OCI-LY7 (cell line): Measurements from ENCODE around the gene GNB4. TPM values are rescaled to one million over a fixed set of nuclear protein-coding genes. Genes with fewer than 3 reads are reported as not detected.

Experiments used
- BruUV-seq: library from RNA; stranded (reverse); fragments of 400-500 nt; replicated peaks from 2 replicates; lab custom pipeline; 2021; lab: Mats Ljungman, UMichigan
- CTCF ChIA-PET: fragments of 300-600 bp; sonication (Branson Sonifier 250); formaldehyde crosslinking; loops from one replicate; lab custom pipeline; 2022; ENCODE audit warnings: antibody characterized with exemption; ENCODE audit not compliant: unreplicated experiment; lab: Charles Lee
- POLR2A ChIA-PET: fragments of 300-600 bp; sonication (Branson Sonifier 250); formaldehyde crosslinking; loops from one replicate; lab custom pipeline; 2022; ENCODE audit warnings: antibody characterized with exemption; lab: Charles Lee
- DNase-seq: peaks from one replicate; pipeline ENCODE4 v3.0.0-alpha.2; 2015; ENCODE audit warnings: low spot score
- H2AFZ ChIP-seq: fragments of 200-600 bp; sonication (generic), shearing (Covaris generic); 2 replicates; pipeline ENCODE4 v1.6.1; 2014; ENCODE audit warnings: mild to moderate bottlenecking, antibody characterized with exemption, low read length, moderate library complexity
- H3K27ac ChIP-seq: fragments of 200-600 bp; sonication (generic); 2 replicates; pipeline ENCODE4 v1.5.1; 2014; ENCODE audit warnings: mixed run types, low read depth, mild to moderate bottlenecking, moderate library complexity, low read length, inconsistent platforms; ENCODE audit not compliant: poor library complexity, severe bottlenecking
- H3K36me3 ChIP-seq: fragments of 200-600 bp; sonication (generic); 2 replicates; pipeline ENCODE4 v1.6.1; 2014; ENCODE audit warnings: mild to moderate bottlenecking, antibody characterized with exemption, low read length, moderate library complexity, mixed read lengths; ENCODE audit not compliant: insufficient read depth
- H3K4me1 ChIP-seq: fragments of 200-600 bp; sonication (generic); 2 replicates; pipeline ENCODE4 v1.5.1; 2014; ENCODE audit warnings: mild to moderate bottlenecking, low read length; ENCODE audit not compliant: insufficient read depth, poor library complexity, severe bottlenecking
- H3K4me2 ChIP-seq: fragments of 200-600 bp; sonication (generic); 2 replicates; pipeline ENCODE4 v1.6.1; 2014; ENCODE audit warnings: mild to moderate bottlenecking, low read length
- H3K4me3 ChIP-seq: fragments of 200-600 bp; sonication (generic); 2 replicates; pipeline ENCODE4 v1.5.1; 2014; ENCODE audit warnings: mild to moderate bottlenecking, low read depth, low read length; ENCODE audit not compliant: poor library complexity, severe bottlenecking
- H3K79me2 ChIP-seq: fragments of 200-600 bp; sonication (generic); 2 replicates; pipeline ENCODE4 v1.6.1; 2016; ENCODE audit warnings: low read depth, mild to moderate bottlenecking, low read length, moderate library complexity, mixed read lengths; ENCODE audit not compliant: insufficient read depth
- H3K9me2 ChIP-seq: fragments of 200-600 bp; sonication (generic); 2 replicates; pipeline ENCODE4 v1.6.1; 2016; ENCODE audit warnings: mild to moderate bottlenecking, low read length, mixed read lengths; ENCODE audit not compliant: insufficient read depth
- H3K9me3 ChIP-seq: fragments of 200-600 bp; sonication (generic); 2 replicates; pipeline ENCODE4 v1.6.1; 2014; ENCODE audit warnings: mild to moderate bottlenecking, mixed run types, low read length, mixed read lengths
- H4K20me1 ChIP-seq: fragments of 200-600 bp; sonication (generic); 2 replicates; pipeline ENCODE4 v1.6.1; 2014; ENCODE audit warnings: mild to moderate bottlenecking, antibody characterized with exemption, low read length, moderate library complexity, mixed read lengths; ENCODE audit not compliant: insufficient read depth
- CTCF ChIP-seq: fragments of 200-600 bp; sonication (generic); conservative IDR thresholded peaks from 2 replicates; pipeline ENCODE4 v1.5.1; 2014; ENCODE audit warnings: mild to moderate bottlenecking, antibody characterized with exemption, low read length, moderate library complexity, mixed read lengths
- EZH2phosphoT487 ChIP-seq: fragments of 200-600 bp; sonication (generic); IDR thresholded peaks from 2 replicates; pipeline ENCODE4 v1.6.1; 2018; ENCODE audit warnings: low read depth, borderline replicate concordance, mild to moderate bottlenecking, mixed run types, antibody characterized with exemption, low read length, moderate library complexity, mixed read lengths
- intact Hi-C: fragments of 100-400 bp; cut with micrococcal nuclease; formaldehyde crosslinking; loops from one replicate; pipeline ENCODE4 v1.10.0; 2022; ENCODE audit not compliant: unreplicated experiment
- total RNA-seq, 2 experiments: library from RNA; depleted of rRNA in 1 of 2; stranded (reverse); fragments of >200 nt in 1 of 2; shearing (Covaris generic) in 1 of 2; gene quantifications; 2 replicates each; pipeline ENCODE4 v1.2.3, GENCODE V29; 2014 to 2022

Gene GNB4
- total RNA-seq, 2 experiments from 2014 or later: 3.7 to 9.5 TPM

- H3K79me2 ChIP-seq: no peaks in the 10 kb centered on the region
- POLR2A ChIA-PET: interaction anchor here (0.7 to 1.2 kb wide), 6 partner anchors 10 to 279 kb away, joined by 3 to 4 read pairs (median 3); partner anchors contain the start of gene ACTL6A
These were observed 87.9 kb downstream of the GNB4 start for GRCh38 chr3:179363332-179363731.

GRCh38 chr3:179355996-179356395 lies 95.3 kb downstream of the GNB4 start:
- Histone ChIP-seq H3K36me3 (peaks cover 91% of the 10 kb centered on the region), H2AFZ (no peak overlapping the region)

More at GRCh38 chr3:179363332-179363731, 87.9 kb downstream of the GNB4 start:
- Histone ChIP-seq H3K27ac (no peak overlapping the region), H4K20me1 (no peaks in the 10 kb centered on the region), H3K9me2 (no peaks in the 10 kb centered on the region), H3K4me3 (no peak overlapping the region), H3K36me3 (peaks cover 83% of the 10 kb centered on the region), H3K4me2 (no peak overlapping the region), H2AFZ (no peak overlapping the region), H3K4me1 (no peaks in the 10 kb centered on the region), H3K9me3 (no peaks in the 10 kb centered on the region)
- no TSS peak for BruUV-seq
- TF ChIP-seq CTCF: no peak
- TF ChIP-seq EZH2phosphoT487: no peak
- CTCF ChIA-PET: no interaction called here
- no peak for DNase-seq
- intact Hi-C loops: no loop called here

More at GRCh38 chr3:179355996-179356395, 95.3 kb downstream of the GNB4 start:
- Histone ChIP-seq H3K4me2 (no peak overlapping the region), H3K27ac (no peak overlapping the region), H3K4me3 (no peak overlapping the region), H3K9me3 (no peaks in the 10 kb centered on the region), H3K9me2 (no peaks in the 10 kb centered on the region), H3K4me1 (no peaks in the 10 kb centered on the region), H4K20me1 (no peaks in the 10 kb centered on the region), H3K79me2 (no peaks in the 10 kb centered on the region)
- CTCF ChIA-PET: no interaction called here
- TF ChIP-seq EZH2phosphoT487 (no peak), CTCF (no peak)
- BruUV-seq: no TSS peak
- no peak for DNase-seq
- POLR2A ChIA-PET: no interaction called here
- intact Hi-C loops: no loop called here
